DOHH2 (cell line): ENCODE data around the gene RAPGEF5.

Experiments
- H3F3A ChIP-seq: fragments of 200-600 bp; sonication (generic), shearing (Covaris generic); 2 replicates; pipeline ENCODE4 v1.6.0; 2016; ENCODE audit warnings: antibody characterized with exemption, mild to moderate bottlenecking; ENCODE audit not compliant: control insufficient read depth, insufficient read depth
- H3K27ac ChIP-seq: fragments of 200-600 bp; sonication (generic); 2 replicates; pipeline ENCODE4 v1.5.1; 2014; ENCODE audit warnings: low read depth, mild to moderate bottlenecking, low read length, moderate library complexity
- H3K27me3 ChIP-seq: fragments of 200-600 bp; sonication (generic); 2 replicates; pipeline ENCODE4 v1.6.1; 2014; ENCODE audit warnings: mild to moderate bottlenecking, low read length, mixed read lengths; ENCODE audit not compliant: control insufficient read depth
- H3K36me3 ChIP-seq: fragments of 200-600 bp; sonication (generic); 2 replicates; pipeline ENCODE4 v1.6.1; 2014; ENCODE audit warnings: mild to moderate bottlenecking, low read length, moderate library complexity, mixed read lengths; ENCODE audit not compliant: control insufficient read depth
- H3K4me1 ChIP-seq: fragments of 200-600 bp; sonication (generic); 2 replicates; pipeline ENCODE4 v1.6.1; 2014; ENCODE audit warnings: mild to moderate bottlenecking, low read length, mixed read lengths; ENCODE audit not compliant: control insufficient read depth
- H3K4me2 ChIP-seq: fragments of 200-600 bp; sonication (generic); 2 replicates; pipeline ENCODE4 v1.6.0; 2014; ENCODE audit warnings: mild to moderate bottlenecking, low read length, moderate library complexity
- H3K4me3 ChIP-seq: fragments of 200-600 bp; sonication (generic); 2 replicates; pipeline ENCODE4 v1.5.1; 2014; ENCODE audit warnings: mild to moderate bottlenecking, low read length, mixed read lengths
- H3K79me2 ChIP-seq: fragments of 200-600 bp; sonication (generic); 2 replicates; pipeline ENCODE4 v1.6.1; 2014; ENCODE audit warnings: mild to moderate bottlenecking, low read length, mixed read lengths; ENCODE audit not compliant: control insufficient read depth
- H3K9me2 ChIP-seq: fragments of 200-600 bp; sonication (generic); replicated peaks from 2 replicates; pipeline ENCODE4 v1.6.1; 2014; ENCODE audit warnings: mild to moderate bottlenecking, low read length, mixed read lengths; ENCODE audit not compliant: control insufficient read depth
- H3K9me3 ChIP-seq: fragments of 200-600 bp; sonication (generic); 2 replicates; pipeline ENCODE4 v1.6.1; 2014; ENCODE audit warnings: antibody characterized with exemption, low read length, mixed read lengths; ENCODE audit not compliant: control insufficient read depth, insufficient read depth
- H4K20me1 ChIP-seq: fragments of 200-600 bp; sonication (generic); 2 replicates; pipeline ENCODE4 v1.6.0; 2014; ENCODE audit warnings: low read depth, mild to moderate bottlenecking, antibody characterized with exemption, low read length, moderate library complexity; ENCODE audit not compliant: control insufficient read depth, insufficient read depth
- EZH2phosphoT487 ChIP-seq: fragments of 200-600 bp; sonication (generic); IDR thresholded peaks from 2 replicates; pipeline ENCODE4 v1.6.1; 2017; ENCODE audit warnings: borderline replicate concordance, mild to moderate bottlenecking, antibody characterized with exemption, low read length, moderate library complexity, mixed read lengths
- TF ChIP-seq, protein P1 (sequence below): fragments of 200-600 bp; sonication (generic); IDR thresholded peaks from one replicate; pipeline ENCODE4 v1.5.1; 2014; ENCODE audit warnings: antibody characterized with exemption, mild to moderate bottlenecking, low read depth, low read length; ENCODE audit not compliant: poor library complexity, severe bottlenecking

RAPGEF5 gene

DNA sequence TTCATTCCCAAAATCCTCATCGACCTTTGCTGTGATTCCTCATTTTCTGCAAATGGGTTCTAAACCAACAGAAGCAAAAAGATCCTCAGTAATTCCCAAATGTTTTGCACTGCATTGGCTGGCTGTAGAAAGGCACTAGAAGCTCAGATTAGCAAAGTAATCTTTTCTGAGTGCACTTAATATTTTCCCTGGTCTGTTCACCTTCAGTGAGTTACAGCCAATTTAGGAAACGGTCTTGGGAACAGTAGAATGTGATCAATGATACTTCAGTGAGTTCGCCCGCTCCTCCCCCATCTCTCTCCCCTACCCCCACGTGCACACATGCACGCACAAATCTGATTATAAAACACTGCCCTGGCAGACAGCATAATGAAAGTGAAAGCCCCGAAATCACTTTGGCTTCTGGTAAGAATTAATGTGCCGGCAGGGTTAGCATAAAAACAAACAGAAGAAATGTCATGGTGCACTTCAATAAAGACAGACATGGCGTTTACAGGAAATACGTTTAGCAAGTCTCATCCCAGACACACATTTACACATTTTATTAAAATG lies 209.9 kb downstream of the RAPGEF5 start:
- TF ChIP-seq, protein P1, sequence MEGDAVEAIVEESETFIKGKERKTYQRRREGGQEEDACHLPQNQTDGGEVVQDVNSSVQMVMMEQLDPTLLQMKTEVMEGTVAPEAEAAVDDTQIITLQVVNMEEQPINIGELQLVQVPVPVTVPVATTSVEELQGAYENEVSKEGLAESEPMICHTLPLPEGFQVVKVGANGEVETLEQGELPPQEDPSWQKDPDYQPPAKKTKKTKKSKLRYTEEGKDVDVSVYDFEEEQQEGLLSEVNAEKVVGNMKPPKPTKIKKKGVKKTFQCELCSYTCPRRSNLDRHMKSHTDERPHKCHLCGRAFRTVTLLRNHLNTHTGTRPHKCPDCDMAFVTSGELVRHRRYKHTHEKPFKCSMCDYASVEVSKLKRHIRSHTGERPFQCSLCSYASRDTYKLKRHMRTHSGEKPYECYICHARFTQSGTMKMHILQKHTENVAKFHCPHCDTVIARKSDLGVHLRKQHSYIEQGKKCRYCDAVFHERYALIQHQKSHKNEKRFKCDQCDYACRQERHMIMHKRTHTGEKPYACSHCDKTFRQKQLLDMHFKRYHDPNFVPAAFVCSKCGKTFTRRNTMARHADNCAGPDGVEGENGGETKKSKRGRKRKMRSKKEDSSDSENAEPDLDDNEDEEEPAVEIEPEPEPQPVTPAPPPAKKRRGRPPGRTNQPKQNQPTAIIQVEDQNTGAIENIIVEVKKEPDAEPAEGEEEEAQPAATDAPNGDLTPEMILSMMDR: no peak
- H3K4me3 ChIP-seq: no peak overlapping the region

DNA sequence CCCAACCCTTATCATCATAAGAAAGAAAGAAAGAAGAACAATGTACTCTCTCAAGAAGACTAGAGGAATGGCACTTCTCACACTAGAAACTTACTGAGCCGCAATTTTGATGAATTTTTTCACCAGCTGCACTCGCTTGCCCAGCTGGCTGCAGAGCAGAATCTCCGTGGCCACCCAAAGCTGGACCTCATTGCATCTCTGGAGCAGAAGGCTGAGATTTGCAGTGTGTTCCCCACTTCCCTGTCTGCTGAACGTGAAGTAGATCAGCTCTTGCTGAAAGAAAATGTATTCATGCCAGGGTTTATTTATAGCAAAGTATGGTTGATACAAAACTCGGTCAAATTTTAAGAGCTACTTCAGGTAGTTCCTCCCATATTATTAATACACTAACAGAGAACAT lies 212.0 kb downstream of the RAPGEF5 start:
- Histone ChIP-seq H3K36me3 (peaks cover 100% of the 10 kb centered on the region), H3K27ac (no peak overlapping the region), H4K20me1 (no peaks in the 10 kb centered on the region; the same call in none of the 2 replicates), H3K4me3 (no peak overlapping the region), H3K4me1 (no peaks in the 10 kb centered on the region), H3F3A (peaks cover 32% of the 10 kb centered on the region), H3K79me2 (no peaks in the 10 kb centered on the region; the same call in 1 of the 2 replicates), H3K4me2 (no peak overlapping the region), H3K9me3 (no peaks in the 10 kb centered on the region), H3K27me3 (no peaks in the 10 kb centered on the region), H3K9me2 (no peaks in the 10 kb centered on the region)
- TF ChIP-seq, protein P1: no peak
- no peak for TF ChIP-seq EZH2phosphoT487

More for the DNA sequence above, 209.9 kb downstream of the RAPGEF5 start:
- no peaks in the 10 kb centered on the region for H3K9me3 ChIP-seq
- H3K4me2 ChIP-seq: no peak overlapping the region
- H4K20me1 ChIP-seq: no peaks in the 10 kb centered on the region; the same call in 1 of the 2 replicates
- H3K79me2 ChIP-seq: no peaks in the 10 kb centered on the region; the same call in 1 of the 2 replicates
- no peaks in the 10 kb centered on the region for H3K9me2 ChIP-seq
- peaks cover 42% of the 10 kb centered on the region for H3F3A ChIP-seq
- H3K36me3 ChIP-seq: peaks cover 99% of the 10 kb centered on the region
- H3K4me1 ChIP-seq: no peaks in the 10 kb centered on the region
- no peaks in the 10 kb centered on the region for H3K27me3 ChIP-seq
- no peak overlapping the region for H3K27ac ChIP-seq

DNA sequence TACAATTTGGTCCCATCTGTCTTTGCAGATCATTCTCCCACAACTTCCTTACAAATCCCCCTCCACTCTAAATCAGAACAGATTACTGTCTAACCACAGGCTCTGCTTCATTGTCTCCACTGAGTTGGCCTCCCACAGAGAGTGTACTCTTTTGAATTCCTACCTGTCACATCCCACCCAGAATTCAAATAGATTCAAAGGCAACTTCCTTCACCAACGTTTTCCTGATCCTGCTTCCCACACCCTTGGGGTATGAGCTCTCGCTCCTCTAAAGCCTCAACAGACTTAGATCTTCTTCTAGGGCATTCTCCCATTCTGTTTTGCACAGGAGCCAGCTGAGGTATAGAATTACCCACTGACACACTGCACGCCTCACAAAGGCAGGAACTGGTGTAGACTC lies 213.5 kb downstream of the RAPGEF5 start:
- Histone ChIP-seq H3K9me2 (no peaks in the 10 kb centered on the region), H3K27me3 (no peaks in the 10 kb centered on the region), H3K79me2 (no peaks in the 10 kb centered on the region; the same call in 1 of the 2 replicates), H3K36me3 (peaks cover 100% of the 10 kb centered on the region), H3K4me2 (no peak overlapping the region), H3K4me1 (no peaks in the 10 kb centered on the region), H3K27ac (no peak overlapping the region), H4K20me1 (no peaks in the 10 kb centered on the region; the same call in none of the 2 replicates), H3K9me3 (no peaks in the 10 kb centered on the region), H3K4me3 (no peak overlapping the region), H3F3A (peaks cover 32% of the 10 kb centered on the region)
- TF ChIP-seq, protein P1: no peak
- TF ChIP-seq EZH2phosphoT487: no peak
